ENCODE data around the gene CACNA2D2.

CACNA2D2 gene

GRCh38 chr3:50371133-50371685 lies 132.2 kb downstream of the CACNA2D2 start:
- no peak for DNase-seq (ENCODE audit: low spot score)

- no peak for DNase-seq (ENCODE audit: low spot score)
Measured at GRCh38 chr3:50370594-50370993, 132.8 kb downstream of the CACNA2D2 start.

DNA sequence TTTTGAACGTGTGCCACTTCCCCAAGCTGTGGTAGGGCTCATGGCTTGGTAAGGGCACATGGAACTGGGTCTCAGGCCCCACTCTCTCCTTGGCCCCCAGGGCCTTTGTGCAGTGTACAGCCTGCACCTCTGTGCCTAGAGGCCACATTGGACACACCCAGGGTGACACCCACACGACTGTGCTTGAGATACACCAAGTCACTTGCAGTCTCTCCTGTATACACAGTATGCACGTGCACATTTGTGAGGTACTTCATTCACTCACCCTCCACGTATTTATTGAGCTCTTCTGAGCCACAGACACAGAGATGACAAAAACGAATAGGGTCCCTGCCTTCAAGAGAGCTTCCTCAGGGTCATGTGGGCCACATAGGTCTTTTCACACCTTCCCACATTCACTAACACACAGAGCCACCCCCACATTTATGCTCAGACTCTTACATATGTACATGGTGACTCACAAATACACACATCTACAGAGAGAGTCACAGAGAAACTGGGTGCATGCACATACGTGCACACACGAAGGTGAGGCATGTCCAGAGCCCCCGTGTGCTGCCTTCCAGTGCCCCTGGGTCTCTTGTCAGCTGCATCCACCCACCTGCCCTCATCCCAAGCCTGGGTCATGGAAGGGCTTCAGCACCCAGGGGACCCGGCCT lies 134.3 kb downstream of the CACNA2D2 start:
- DNase-seq (ENCODE audit: low spot score), result no peak

GRCh38 chr3:50365842-50366220 lies 137.6 kb downstream of the CACNA2D2 start:
- no peak for DNase-seq (ENCODE audit: low spot score)

- peak; percentile 70 for DNase-seq (ENCODE audit: low spot score)
Measured at GRCh38 chr3:50365080-50365841, 138.2 kb downstream of the CACNA2D2 start.

- DNase-seq (ENCODE audit: low spot score), result no peak
Measured at GRCh38 chr3:50364573-50365079, 138.8 kb downstream of the CACNA2D2 start.

DNA sequence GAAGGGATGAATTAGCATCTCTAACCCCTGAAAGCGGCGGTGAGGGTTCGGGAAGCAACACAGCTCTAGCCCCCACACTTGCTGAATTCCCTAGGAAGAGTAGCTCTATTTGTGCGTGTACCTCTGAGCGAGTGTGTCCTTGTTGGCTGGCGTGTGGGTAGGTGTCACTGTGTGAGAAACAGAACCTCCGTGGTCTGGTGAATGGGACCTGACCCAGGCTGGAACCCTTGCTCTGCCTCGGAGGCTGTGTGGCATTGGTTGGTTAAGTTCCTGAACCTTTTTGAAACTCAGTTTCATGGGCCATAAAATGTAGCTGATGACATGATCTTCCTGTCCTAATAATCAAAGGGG lies 143.7 kb downstream of the CACNA2D2 start:
- no peak for DNase-seq (ENCODE audit: low spot score)

DNA sequence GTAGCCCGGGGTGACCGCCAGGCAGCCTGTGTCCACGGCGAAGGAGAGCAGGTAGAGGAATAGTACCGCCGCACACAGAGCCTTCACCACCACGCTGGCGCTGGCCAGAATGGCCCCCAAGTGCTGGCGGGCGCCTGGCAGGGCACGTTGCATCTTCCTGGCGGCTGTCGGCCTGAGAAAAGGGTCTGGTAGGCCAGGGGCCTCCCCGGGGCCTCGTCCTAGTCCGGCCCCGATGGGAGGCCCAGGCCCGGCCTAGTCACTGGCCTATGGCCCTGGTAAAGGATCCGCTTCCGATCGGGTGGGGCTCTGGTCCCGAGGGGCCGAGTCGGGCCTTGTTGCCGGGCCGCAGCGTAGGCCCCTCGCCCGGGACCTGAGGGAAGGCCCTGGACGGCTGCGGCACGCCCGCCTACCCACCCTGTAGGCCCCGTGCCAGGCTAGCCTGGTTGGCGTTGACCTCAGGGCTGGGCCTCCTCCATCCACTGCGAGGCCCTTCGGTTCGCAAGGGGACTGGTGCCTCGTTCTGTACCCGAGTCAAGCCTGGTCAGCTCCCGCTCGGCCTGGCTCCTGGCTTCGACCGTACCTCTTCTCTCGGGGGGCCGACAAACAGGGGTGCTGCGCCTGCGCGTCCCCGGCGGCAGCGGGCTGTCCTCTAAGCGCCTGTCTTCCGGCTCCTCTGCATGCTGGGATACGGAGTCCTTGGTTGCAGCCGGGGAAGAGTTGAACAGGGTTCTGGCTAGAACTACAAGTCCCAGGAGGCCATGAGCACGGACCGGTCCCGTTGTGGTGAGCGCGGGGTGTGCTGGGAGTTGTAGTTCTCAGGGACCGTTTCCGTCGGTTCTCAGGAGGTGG lies 144.3 kb downstream of the CACNA2D2 start, which contains the start of gene TMEM115:
Gene TMEM115 (minus strand): TSS at position 611 of the 849 bp plus-strand sequence. CDS start 458 bp downstream, at position 153.
- peak; percentile 100 for DNase-seq (ENCODE audit: low spot score)

GRCh38 chr3:50358355-50358910 lies 145.0 kb downstream of the CACNA2D2 start:
- DNase-seq (ENCODE audit: low spot score), result no peak

- DNase-seq (ENCODE audit: low spot score), result no peak
Measured at GRCh38 chr3:50357481-50357880, 146.0 kb downstream of the CACNA2D2 start.

DNA sequence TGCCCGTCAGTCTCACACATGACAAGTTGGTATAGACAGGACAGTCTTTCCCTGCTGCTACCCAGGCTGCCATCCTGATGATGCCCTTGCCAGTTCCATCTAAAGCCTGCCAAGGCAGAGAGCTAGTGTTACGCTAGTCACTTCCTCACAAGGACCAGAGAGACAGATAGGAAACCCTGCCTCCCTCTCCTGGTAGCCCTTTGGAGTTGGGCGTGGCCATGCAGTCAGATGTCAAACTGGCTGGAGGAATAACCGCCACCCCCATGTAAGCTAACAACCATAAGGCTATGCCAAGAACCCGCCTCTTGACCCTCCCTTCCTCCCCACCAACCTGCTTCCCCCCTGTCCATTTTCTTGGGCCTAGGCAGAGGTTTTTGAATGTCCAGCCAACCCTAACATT lies 146.9 kb downstream of the CACNA2D2 start:
- no peak for DNase-seq (ENCODE audit: low spot score)

GRCh38 chr3:50355829-50356552 lies 147.4 kb downstream of the CACNA2D2 start:
- no peak for DNase-seq (ENCODE audit: low spot score)

GRCh38 chr3:50354850-50355249 lies 148.6 kb downstream of the CACNA2D2 start:
- no peak for DNase-seq (ENCODE audit: low spot score)

GRCh38 chr3:50354186-50354764 lies 149.2 kb downstream of the CACNA2D2 start:
- no peak for DNase-seq (ENCODE audit: low spot score)

GRCh38 chr3:50353245-50354004 lies 150.0 kb downstream of the CACNA2D2 start:
- DNase-seq (ENCODE audit: low spot score), result no peak

DNA sequence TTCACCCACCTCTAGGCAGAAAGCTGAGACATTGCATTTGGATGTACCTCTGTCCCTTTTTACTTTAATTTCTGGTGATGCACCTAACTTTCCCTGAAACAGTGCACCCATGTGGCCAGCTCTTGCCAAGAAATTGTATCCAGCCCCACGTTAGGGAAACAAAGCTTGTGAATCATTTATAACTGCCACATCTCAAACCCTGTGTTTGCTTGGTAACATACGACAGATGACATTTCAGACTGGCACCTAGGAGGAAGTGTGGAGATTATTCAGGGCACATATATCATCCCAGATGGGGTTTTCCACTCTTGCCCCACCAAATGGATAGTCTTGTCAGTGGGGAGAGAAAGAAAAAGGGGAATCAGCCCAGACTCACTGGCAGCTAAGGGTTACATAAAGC lies 150.7 kb downstream of the CACNA2D2 start:
- no peak for DNase-seq (ENCODE audit: low spot score)

DNA sequence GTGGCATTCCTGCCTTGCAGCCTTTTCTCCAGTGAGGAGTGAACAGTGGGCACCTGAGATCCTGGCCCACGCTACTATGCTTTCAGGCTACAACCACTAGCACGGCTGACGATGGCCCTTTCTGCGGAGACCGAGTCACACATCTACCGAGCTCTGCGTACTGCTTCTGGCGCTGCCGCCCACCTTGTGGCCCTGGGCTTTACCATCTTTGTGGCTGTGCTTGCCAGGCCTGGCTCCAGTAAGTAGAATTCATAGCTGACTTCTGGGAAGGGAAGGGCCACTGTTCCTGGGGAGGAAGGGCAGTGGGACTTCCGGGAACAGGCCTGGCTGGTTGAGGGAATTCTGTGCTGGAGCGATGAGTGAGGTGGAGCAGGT lies 152.1 kb downstream of the CACNA2D2 start:
- no peak for DNase-seq (ENCODE audit: low spot score)

DNA sequence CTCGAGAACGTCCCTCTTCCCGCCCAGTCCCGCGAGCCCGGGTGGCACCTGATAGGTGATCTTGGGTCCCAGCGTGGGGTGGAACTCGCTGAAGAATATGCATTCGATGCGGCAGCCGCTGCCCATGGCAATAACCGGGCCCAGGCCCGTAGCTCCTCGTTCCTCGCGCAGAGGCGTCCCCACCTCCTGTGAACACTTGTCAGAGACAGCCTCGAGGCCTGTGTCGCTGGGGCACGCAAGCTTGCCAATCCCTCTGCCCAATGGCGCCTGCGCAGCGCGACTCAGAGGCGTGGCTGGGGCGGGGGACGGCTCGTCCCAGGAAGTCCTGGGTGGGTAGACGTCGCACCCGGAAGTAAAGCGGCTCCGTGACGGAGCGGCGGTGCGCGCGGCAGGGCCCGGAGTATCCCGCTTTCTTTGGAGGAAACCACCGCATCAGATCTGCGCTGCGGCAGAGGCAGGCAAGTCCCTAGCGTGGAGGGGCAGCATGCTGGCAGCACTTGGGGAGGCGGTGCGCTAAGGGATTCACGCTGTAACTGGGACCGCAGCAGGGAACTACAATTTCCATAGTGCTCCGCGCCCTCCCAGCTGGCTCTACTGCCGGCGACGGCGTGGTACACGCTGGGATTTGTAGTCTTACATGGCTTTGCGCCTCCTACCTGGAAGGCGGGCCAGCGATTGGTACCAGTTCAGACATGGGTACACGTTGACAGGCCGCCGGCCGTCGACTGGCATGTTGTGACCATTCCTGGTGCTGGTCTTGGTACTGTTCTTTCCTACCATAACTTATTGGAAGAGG lies 152.7 kb downstream of the CACNA2D2 start, which contains the start of the genes CYB561D2 and NPRL2:
Gene CYB561D2 (plus strand): TSS at position 336 of the 796 bp plus-strand sequence. CDS start 572 bp downstream, outside the sequence.
Gene NPRL2 (minus strand): TSS at position 249 of the 796 bp plus-strand sequence. CDS start 123 bp downstream, at position 126.
- peak; percentile 99 for DNase-seq (ENCODE audit: low spot score)

DNA sequence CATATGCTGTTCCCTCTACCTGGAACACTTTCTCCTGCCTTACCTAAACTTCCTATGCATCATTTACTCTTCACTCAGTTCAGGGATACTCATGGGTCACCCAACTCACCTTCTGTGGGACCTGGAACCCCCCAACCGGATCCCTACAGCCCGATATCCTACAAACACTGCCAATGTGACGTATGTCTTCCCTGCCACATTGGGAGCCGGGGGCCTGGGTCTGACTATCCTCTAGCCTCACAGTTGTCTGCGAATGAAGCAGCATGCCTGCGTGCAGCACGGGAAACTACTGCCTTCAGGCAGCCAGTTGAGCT lies 153.3 kb downstream of the CACNA2D2 start:
- no peak for DNase-seq (ENCODE audit: low spot score)
